Measurements from ENCODE around the gene SIGMAR1.

- TF ChIP-seq CTCF (IDR thresholded peaks at IDR 0.05; ENCODE audit: low read length): no peak
- TF ChIP-seq EZH2 (IDR thresholded peaks at IDR 0.05; ENCODE audit: borderline replicate concordance, low read length): no peak
Measured at GRCh38 chr9:34637356-34638137, at the start of gene SIGMAR1.
